GM19025 (cell line): Measurements from ENCODE around the gene DDX31.

Source experiments
- ATAC-seq: cut with Tn5 transposase; IDR thresholded peaks from one replicate; pipeline ENCODE4 v1.9.1; 2021; ENCODE audit warnings: mild to moderate bottlenecking, low read depth, moderate library complexity; ENCODE audit not compliant: unreplicated experiment

DDX31 gene

GRCh38 chr9:132638240-132638639 lies 31.5 kb downstream of the DDX31 start:
- no peak for ATAC-seq

- no peak for ATAC-seq
These were observed 32.0 kb downstream of the DDX31 start for GRCh38 chr9:132637801-132638200.

DNA sequence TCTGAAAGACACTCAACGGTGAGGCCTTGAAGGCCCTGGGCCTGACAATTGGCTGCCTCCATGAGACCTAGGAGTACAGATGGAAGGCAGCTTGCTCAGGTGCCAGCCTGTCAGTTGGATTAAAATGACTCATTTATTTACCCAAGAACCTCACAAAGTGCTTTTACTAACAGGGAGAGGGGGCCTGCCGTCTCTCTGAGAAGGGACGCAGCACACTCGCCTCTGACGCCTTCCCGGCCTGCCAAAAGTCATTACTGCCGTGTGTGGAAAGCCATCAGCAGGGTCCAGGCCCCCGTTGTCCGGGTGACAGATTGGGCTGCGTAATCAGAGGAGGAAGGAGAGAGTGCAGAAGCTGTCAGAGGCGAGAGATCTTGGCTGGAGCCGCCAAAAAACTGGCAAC lies 32.4 kb downstream of the DDX31 start:
- no peak for ATAC-seq

DNA sequence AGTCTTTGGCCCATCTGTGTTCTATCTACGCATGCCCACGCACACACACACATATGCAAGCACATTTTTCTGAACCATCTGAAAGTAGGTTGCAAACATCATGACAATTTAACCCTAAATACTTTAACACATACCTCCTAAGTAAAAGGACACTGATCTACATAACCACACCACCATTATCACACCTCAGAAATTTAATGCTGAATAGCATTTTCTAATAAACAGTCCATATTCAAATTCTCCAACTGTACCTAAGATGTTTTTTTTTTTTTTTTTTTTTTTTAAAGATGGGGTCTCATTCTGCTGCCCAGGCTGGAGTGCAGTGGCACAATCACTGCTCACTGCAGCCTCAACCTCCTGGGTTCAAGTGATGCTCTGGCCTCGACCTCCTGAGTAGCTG lies 35.5 kb downstream of the DDX31 start:
- no peak for ATAC-seq

- ATAC-seq, result no peak
These were observed 37.2 kb downstream of the DDX31 start for GRCh38 chr9:132632413-132633129.

- no peak for ATAC-seq
These were observed 38.1 kb downstream of the DDX31 start for GRCh38 chr9:132631685-132632084.

- no peak for ATAC-seq
These were observed 38.5 kb downstream of the DDX31 start for GRCh38 chr9:132631280-132631679.

- ATAC-seq, result no peak
These were observed 39.0 kb downstream of the DDX31 start for GRCh38 chr9:132630811-132631210.

DNA sequence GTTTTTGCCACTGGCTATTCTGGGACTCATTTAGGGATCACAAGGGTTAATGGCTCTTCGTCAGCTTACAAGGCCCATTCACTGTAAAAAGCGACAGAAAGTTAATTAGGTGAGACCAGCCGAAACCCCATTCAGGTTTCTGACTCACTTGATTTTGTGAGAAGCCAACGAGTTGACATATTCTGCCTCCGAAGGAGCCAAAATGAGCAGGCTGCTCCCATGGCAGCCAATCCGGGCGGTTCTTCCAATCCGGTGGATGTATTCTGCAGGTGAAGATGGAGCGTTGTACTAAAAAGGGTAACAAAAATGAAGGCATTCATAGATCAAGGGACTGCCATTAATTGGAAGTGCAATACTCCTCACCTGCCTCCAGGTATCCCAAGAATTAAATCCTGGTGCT lies 39.7 kb downstream of the DDX31 start:
- no peak for ATAC-seq

DNA sequence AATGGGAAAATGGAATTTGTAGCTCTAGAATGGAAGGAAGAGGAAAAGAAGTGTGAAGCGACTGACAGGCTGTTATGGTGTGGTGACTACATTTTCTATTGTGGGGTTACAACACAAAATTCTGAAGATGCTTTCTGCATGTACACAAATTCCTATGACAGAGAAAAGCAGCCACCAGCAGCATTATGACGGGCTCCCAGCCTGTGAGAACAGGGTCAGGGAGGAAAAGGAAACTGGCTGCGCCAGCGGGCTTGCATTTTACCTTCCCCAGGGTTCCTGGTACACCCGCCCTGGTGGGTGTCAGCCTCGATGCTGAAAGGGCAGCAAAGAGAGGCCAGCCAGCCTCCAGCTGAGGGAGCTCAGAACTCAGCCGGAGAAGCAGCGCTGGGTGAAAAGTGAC lies 41.0 kb downstream of the DDX31 start:
- ATAC-seq, result no peak

GRCh38 chr9:132627594-132627993 lies 42.2 kb downstream of the DDX31 start:
- no peak for ATAC-seq

GRCh38 chr9:132627106-132627505 lies 42.7 kb downstream of the DDX31 start:
- ATAC-seq, result no peak

- no peak for ATAC-seq
These were observed 43.5 kb downstream of the DDX31 start for GRCh38 chr9:132626285-132626684.

DNA sequence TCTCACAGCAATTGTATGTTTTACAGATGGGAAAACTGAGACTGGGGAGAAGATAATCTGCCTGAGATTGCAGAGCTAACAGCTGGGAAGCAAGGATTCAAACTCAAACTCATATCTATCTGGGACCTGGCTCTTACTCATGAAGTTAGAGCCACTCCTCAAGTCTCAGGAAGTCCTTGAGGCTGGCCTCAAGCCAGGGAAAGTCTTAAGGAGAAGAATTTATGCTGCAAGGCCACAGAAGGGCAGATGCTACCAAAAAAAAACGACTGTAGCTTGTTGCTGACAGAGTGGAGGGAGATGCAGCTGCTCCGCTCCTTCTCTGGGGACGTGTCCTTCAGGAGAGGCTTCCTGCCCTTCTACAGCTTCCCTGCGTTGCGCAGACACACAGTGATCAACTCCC lies 47.6 kb downstream of the DDX31 start:
- ATAC-seq, result no peak

DNA sequence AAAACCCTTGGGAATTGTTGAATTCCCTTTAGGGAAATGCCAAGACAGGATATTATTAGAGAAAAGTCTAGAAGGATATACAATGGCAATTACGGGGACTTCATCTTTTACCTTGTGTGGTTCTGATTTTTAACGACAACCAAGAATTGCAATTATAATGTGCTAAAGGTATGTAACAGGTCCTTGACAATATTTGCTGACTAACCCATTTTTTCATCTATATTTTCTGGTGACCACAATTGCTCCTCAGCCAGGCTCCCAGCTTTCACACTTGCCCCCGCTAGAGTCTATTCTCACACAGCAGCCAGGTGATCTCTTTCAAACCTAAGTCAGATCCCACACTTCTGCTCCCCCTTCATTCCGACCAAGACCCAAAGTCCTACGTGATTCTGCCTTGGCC lies 53.1 kb downstream of the DDX31 start:
- ATAC-seq, result no peak

- no peak for ATAC-seq
These were observed 54.0 kb downstream of the DDX31 start for GRCh38 chr9:132615774-132616173.

GRCh38 chr9:132614324-132614723 lies 55.5 kb downstream of the DDX31 start:
- ATAC-seq, result no peak

- no peak for ATAC-seq
These were observed 59.1 kb downstream of the DDX31 start for GRCh38 chr9:132610661-132611060.

- ATAC-seq, result no peak
These were observed 60.0 kb downstream of the DDX31 start for GRCh38 chr9:132609829-132610228.

GRCh38 chr9:132609184-132609583 lies 60.6 kb downstream of the DDX31 start:
- no peak for ATAC-seq

GRCh38 chr9:132606066-132606465 lies 63.7 kb downstream of the DDX31 start:
- ATAC-seq, result no peak

GRCh38 chr9:132605387-132605786 lies 64.4 kb downstream of the DDX31 start:
- no peak for ATAC-seq

DNA sequence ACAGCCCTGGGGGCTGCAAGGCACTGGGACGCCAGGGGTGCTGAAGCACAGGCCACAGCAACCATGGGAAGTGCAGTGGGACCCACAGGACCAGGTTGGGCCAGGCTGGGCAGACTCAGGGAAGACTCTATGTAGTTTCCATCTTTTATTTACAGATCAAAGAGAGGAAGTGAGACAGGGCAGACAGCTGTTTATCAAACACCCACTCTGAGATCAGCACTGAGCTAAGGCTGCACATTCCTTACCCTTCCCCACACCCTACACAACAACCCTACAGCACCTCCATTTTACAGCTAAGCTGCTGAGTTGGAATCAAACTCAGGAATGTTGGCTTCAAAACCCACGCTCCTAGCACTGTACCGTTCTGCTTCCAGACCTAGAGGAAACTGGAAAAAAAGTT lies 67.6 kb downstream of the DDX31 start:
- no peak for ATAC-seq
